ENCODE measurements around the gene CDKL1.

CDKL1 gene

GRCh38 chr14:50340963-50341362 is 55.7 kb downstream of the CDKL1 start:
- no peak overlapping the region for H3K4me3 ChIP-seq (ENCODE audit: low read length)
- no peak overlapping the region for H3K27ac ChIP-seq (ENCODE audit: low read length)
- no peak overlapping the region for H3K9ac ChIP-seq (ENCODE audit: low read depth, low read length)
- H3K4me1 ChIP-seq (ENCODE audit: insufficient read depth, low read length) = peaks cover 5% of the 10 kb centered on the region; the same call in 1 of the 2 replicates
- H3K9me3 ChIP-seq (ENCODE audit: insufficient read depth, low read depth, low read length) = no peaks in the 10 kb centered on the region
- no peaks in the 10 kb centered on the region for H3K27me3 ChIP-seq (ENCODE audit: insufficient read depth, low read length)
- H3K36me3 ChIP-seq (ENCODE audit: insufficient read depth, low read depth, low read length) = no peaks in the 10 kb centered on the region

GRCh38 chr14:50340045-50340444 is 56.6 kb downstream of the CDKL1 start:
- Histone ChIP-seq H3K4me1 (ENCODE audit: insufficient read depth, low read length) (peaks cover 13% of the 10 kb centered on the region; the same call in 1 of the 2 replicates), H3K36me3 (ENCODE audit: insufficient read depth, low read depth, low read length) (no peaks in the 10 kb centered on the region), H3K4me3 (ENCODE audit: low read length) (no peak overlapping the region), H3K9ac (ENCODE audit: low read depth, low read length) (no peak overlapping the region), H3K9me3 (ENCODE audit: insufficient read depth, low read depth, low read length) (no peaks in the 10 kb centered on the region), H3K27ac (ENCODE audit: low read length) (no peak overlapping the region), H3K27me3 (ENCODE audit: insufficient read depth, low read length) (no peaks in the 10 kb centered on the region)

- H3K27ac ChIP-seq (ENCODE audit: low read length) = no peak overlapping the region
- no peak overlapping the region for H3K9ac ChIP-seq (ENCODE audit: low read depth, low read length)
- H3K36me3 ChIP-seq (ENCODE audit: insufficient read depth, low read depth, low read length) = no peaks in the 10 kb centered on the region
- H3K27me3 ChIP-seq (ENCODE audit: insufficient read depth, low read length) = no peaks in the 10 kb centered on the region
- H3K9me3 ChIP-seq (ENCODE audit: insufficient read depth, low read depth, low read length) = no peaks in the 10 kb centered on the region
- H3K4me3 ChIP-seq (ENCODE audit: low read length) = no peak overlapping the region
- peaks cover 15% of the 10 kb centered on the region; the same call in 1 of the 2 replicates for H3K4me1 ChIP-seq (ENCODE audit: insufficient read depth, low read length)
These were observed 57.4 kb downstream of the CDKL1 start for GRCh38 chr14:50339178-50339804.

GRCh38 chr14:50338587-50338986 is 58.1 kb downstream of the CDKL1 start:
- Histone ChIP-seq H3K9me3 (ENCODE audit: insufficient read depth, low read depth, low read length) (no peaks in the 10 kb centered on the region), H3K27me3 (ENCODE audit: insufficient read depth, low read length) (no peaks in the 10 kb centered on the region), H3K9ac (ENCODE audit: low read depth, low read length) (no peak overlapping the region), H3K4me3 (ENCODE audit: low read length) (no peak overlapping the region), H3K4me1 (ENCODE audit: insufficient read depth, low read length) (peaks cover 15% of the 10 kb centered on the region; the same call in 1 of the 2 replicates), H3K36me3 (ENCODE audit: insufficient read depth, low read depth, low read length) (no peaks in the 10 kb centered on the region), H3K27ac (ENCODE audit: low read length) (no peak overlapping the region)

GRCh38 chr14:50335989-50336824 is 60.5 kb downstream of the CDKL1 start:
- no peaks in the 10 kb centered on the region for H3K36me3 ChIP-seq (ENCODE audit: insufficient read depth, low read depth, low read length)
- H3K9me3 ChIP-seq (ENCODE audit: insufficient read depth, low read depth, low read length) = no peaks in the 10 kb centered on the region
- H3K4me1 ChIP-seq (ENCODE audit: insufficient read depth, low read length) = peaks cover 15% of the 10 kb centered on the region; the same call in 1 of the 2 replicates
- H3K27me3 ChIP-seq (ENCODE audit: insufficient read depth, low read length) = no peaks in the 10 kb centered on the region
- H3K4me3 ChIP-seq (ENCODE audit: low read length) = 0 out of 2 replicates have a peak overlapping the region, but pooled peaks have one; percentile 10
- peak overlapping the region; percentile 70 for H3K27ac ChIP-seq (ENCODE audit: low read length)
- peak overlapping the region; percentile 52; the same call in 1 of the 2 replicates for H3K9ac ChIP-seq (ENCODE audit: low read depth, low read length)

- no peaks in the 10 kb centered on the region for H3K9me3 ChIP-seq (ENCODE audit: insufficient read depth, low read depth, low read length)
- H3K9ac ChIP-seq (ENCODE audit: low read depth, low read length) = peak overlapping the region; percentile 52; the same call in 1 of the 2 replicates
- H3K27ac ChIP-seq (ENCODE audit: low read length) = peak overlapping the region; percentile 70
- H3K4me1 ChIP-seq (ENCODE audit: insufficient read depth, low read length) = peaks cover 15% of the 10 kb centered on the region; the same call in 1 of the 2 replicates
- 0 out of 2 replicates have a peak, but pooled peaks cover 2% of the 10 kb centered on the region for H3K36me3 ChIP-seq (ENCODE audit: insufficient read depth, low read depth, low read length)
- H3K27me3 ChIP-seq (ENCODE audit: insufficient read depth, low read length) = no peaks in the 10 kb centered on the region
- no peak overlapping the region for H3K4me3 ChIP-seq (ENCODE audit: low read length)
These were observed 61.3 kb downstream of the CDKL1 start for GRCh38 chr14:50335389-50335788.

- H3K4me1 ChIP-seq (ENCODE audit: insufficient read depth, low read length) = peaks cover 15% of the 10 kb centered on the region; the same call in 1 of the 2 replicates
- peak overlapping the region; percentile 50; the same call in 1 of the 2 replicates for H3K9ac ChIP-seq (ENCODE audit: low read depth, low read length)
- H3K27me3 ChIP-seq (ENCODE audit: insufficient read depth, low read length) = no peaks in the 10 kb centered on the region
- H3K4me3 ChIP-seq (ENCODE audit: low read length) = no peak overlapping the region
- no peak overlapping the region for H3K27ac ChIP-seq (ENCODE audit: low read length)
- no peaks in the 10 kb centered on the region for H3K9me3 ChIP-seq (ENCODE audit: insufficient read depth, low read depth, low read length)
- 0 out of 2 replicates have a peak, but pooled peaks cover 3% of the 10 kb centered on the region for H3K36me3 ChIP-seq (ENCODE audit: insufficient read depth, low read depth, low read length)
These were observed 62.5 kb downstream of the CDKL1 start for GRCh38 chr14:50334211-50334610.

- no peaks in the 10 kb centered on the region for H3K9me3 ChIP-seq (ENCODE audit: insufficient read depth, low read depth, low read length)
- H3K27ac ChIP-seq (ENCODE audit: low read length) = no peak overlapping the region
- H3K27me3 ChIP-seq (ENCODE audit: insufficient read depth, low read length) = no peaks in the 10 kb centered on the region
- no peak overlapping the region for H3K9ac ChIP-seq (ENCODE audit: low read depth, low read length)
- peaks cover 15% of the 10 kb centered on the region; the same call in 1 of the 2 replicates for H3K4me1 ChIP-seq (ENCODE audit: insufficient read depth, low read length)
- peaks cover 6% of the 10 kb centered on the region; the same call in 1 of the 2 replicates for H3K36me3 ChIP-seq (ENCODE audit: insufficient read depth, low read depth, low read length)
- H3K4me3 ChIP-seq (ENCODE audit: low read length) = no peak overlapping the region
These were observed 63.6 kb downstream of the CDKL1 start for GRCh38 chr14:50333014-50333509.

GRCh38 chr14:50331596-50331995 is 65.1 kb downstream of the CDKL1 start:
- H3K9ac ChIP-seq (ENCODE audit: low read depth, low read length) = no peak overlapping the region
- H3K36me3 ChIP-seq (ENCODE audit: insufficient read depth, low read depth, low read length) = peaks cover 12% of the 10 kb centered on the region; the same call in 1 of the 2 replicates
- H3K9me3 ChIP-seq (ENCODE audit: insufficient read depth, low read depth, low read length) = no peaks in the 10 kb centered on the region
- H3K27ac ChIP-seq (ENCODE audit: low read length) = no peak overlapping the region
- no peak overlapping the region for H3K4me3 ChIP-seq (ENCODE audit: low read length)
- H3K4me1 ChIP-seq (ENCODE audit: insufficient read depth, low read length) = peaks cover 15% of the 10 kb centered on the region; the same call in 1 of the 2 replicates
- H3K27me3 ChIP-seq (ENCODE audit: insufficient read depth, low read length) = no peaks in the 10 kb centered on the region

- Histone ChIP-seq H3K27me3 (ENCODE audit: insufficient read depth, low read length) (no peaks in the 10 kb centered on the region), H3K27ac (ENCODE audit: low read length) (no peak overlapping the region), H3K36me3 (ENCODE audit: insufficient read depth, low read depth, low read length) (peaks cover 32% of the 10 kb centered on the region), H3K4me3 (ENCODE audit: low read length) (no peak overlapping the region), H3K9ac (ENCODE audit: low read depth, low read length) (no peak overlapping the region), H3K9me3 (ENCODE audit: insufficient read depth, low read depth, low read length) (no peaks in the 10 kb centered on the region), H3K4me1 (ENCODE audit: insufficient read depth, low read length) (no peaks in the 10 kb centered on the region)
These were observed 75.5 kb downstream of the CDKL1 start for GRCh38 chr14:50321009-50321660.

GRCh38 chr14:50320283-50320682 is 76.4 kb downstream of the CDKL1 start:
- H3K9me3 ChIP-seq (ENCODE audit: insufficient read depth, low read depth, low read length) = no peaks in the 10 kb centered on the region
- peaks cover 24% of the 10 kb centered on the region for H3K36me3 ChIP-seq (ENCODE audit: insufficient read depth, low read depth, low read length)
- H3K9ac ChIP-seq (ENCODE audit: low read depth, low read length) = no peak overlapping the region
- H3K27ac ChIP-seq (ENCODE audit: low read length) = no peak overlapping the region
- H3K27me3 ChIP-seq (ENCODE audit: insufficient read depth, low read length) = no peaks in the 10 kb centered on the region
- no peaks in the 10 kb centered on the region for H3K4me1 ChIP-seq (ENCODE audit: insufficient read depth, low read length)
- no peak overlapping the region for H3K4me3 ChIP-seq (ENCODE audit: low read length)

Data from iPS-20b (cell line).